HEK293 (cell line): ENCODE results near the gene USHBP1.

Source experiments
- ZBTB8A ChIP-seq: fragments of 450-650 bp; formaldehyde crosslinking; IDR thresholded peaks from 2 replicates; pipeline ENCODE4 v1.5.1; 2016; ENCODE audit warnings: missing biosample characterization, missing genetic modification characterization
- TF ChIP-seq, protein P1 (sequence below): IDR thresholded peaks from 2 replicates; pipeline ENCODE4 v1.6.1; 2011; ENCODE audit warnings: mild to moderate bottlenecking, low read depth, low read length, borderline replicate concordance
- TF ChIP-seq, protein P2 (sequence below): fragments of 450-650 bp; formaldehyde crosslinking; IDR thresholded peaks from 2 replicates; pipeline ENCODE4 v1.5.1; 2016; ENCODE audit warnings: missing biosample characterization, missing genetic modification characterization

DNA sequence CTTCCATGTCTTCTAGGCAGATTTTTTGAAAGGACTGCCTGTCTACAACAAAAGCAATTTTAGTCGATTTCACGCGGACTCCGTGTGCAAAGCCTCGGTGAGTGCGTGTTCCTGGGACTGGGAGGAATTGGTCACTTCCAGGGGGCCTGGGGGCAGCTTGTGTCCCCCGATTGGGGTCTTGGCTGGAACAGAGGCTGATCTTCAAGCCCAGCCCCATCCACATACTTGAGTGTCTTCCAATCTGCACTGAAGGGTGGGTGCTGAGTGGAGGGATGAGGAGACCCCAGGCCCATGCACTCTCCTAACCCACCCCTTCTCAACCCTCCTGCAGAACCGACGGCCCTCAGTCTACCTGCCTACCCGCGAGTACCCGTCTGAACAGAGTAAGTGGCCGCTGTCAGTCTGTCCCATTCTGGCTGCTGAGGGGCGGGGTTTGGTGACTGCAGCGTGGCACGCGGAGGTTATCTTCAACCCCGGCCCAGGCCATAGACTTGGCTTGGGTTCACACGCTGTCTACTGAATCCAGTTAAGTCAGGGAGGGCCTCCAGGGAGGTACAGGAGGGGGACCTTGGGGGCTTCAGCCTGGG lies 49.6 kb upstream of the USHBP1 start:
- TF ChIP-seq, protein P1, sequence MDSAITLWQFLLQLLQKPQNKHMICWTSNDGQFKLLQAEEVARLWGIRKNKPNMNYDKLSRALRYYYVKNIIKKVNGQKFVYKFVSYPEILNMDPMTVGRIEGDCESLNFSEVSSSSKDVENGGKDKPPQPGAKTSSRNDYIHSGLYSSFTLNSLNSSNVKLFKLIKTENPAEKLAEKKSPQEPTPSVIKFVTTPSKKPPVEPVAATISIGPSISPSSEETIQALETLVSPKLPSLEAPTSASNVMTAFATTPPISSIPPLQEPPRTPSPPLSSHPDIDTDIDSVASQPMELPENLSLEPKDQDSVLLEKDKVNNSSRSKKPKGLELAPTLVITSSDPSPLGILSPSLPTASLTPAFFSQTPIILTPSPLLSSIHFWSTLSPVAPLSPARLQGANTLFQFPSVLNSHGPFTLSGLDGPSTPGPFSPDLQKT: no peak
- TF ChIP-seq, protein P2, sequence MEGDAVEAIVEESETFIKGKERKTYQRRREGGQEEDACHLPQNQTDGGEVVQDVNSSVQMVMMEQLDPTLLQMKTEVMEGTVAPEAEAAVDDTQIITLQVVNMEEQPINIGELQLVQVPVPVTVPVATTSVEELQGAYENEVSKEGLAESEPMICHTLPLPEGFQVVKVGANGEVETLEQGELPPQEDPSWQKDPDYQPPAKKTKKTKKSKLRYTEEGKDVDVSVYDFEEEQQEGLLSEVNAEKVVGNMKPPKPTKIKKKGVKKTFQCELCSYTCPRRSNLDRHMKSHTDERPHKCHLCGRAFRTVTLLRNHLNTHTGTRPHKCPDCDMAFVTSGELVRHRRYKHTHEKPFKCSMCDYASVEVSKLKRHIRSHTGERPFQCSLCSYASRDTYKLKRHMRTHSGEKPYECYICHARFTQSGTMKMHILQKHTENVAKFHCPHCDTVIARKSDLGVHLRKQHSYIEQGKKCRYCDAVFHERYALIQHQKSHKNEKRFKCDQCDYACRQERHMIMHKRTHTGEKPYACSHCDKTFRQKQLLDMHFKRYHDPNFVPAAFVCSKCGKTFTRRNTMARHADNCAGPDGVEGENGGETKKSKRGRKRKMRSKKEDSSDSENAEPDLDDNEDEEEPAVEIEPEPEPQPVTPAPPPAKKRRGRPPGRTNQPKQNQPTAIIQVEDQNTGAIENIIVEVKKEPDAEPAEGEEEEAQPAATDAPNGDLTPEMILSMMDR (tag by site-specific recombination): no peak
- no peak for TF ChIP-seq ZBTB8A
